Right lobe of liver (tissue), 6 donors: ENCODE measurements around the gene ANKRD13D. TPM values are rescaled to one million over a fixed set of nuclear protein-coding genes. Genes with fewer than 3 reads are reported as not detected.
"Not testable (repeated sequence)": the region's sequence is repeated elsewhere in the genome, so short reads cannot be mapped to it uniquely, and the experiment has no call there.

Experiments used
- ATAC-seq, 4 donors: fragments of 200-7000 bp; cut with Tn5 transposase; one replicate each; pipeline ENCODE4 v1.9.1; 2020; ENCODE audit warnings: mild to moderate bottlenecking in 4 of 4, moderate library complexity in 4 of 4
- DNase-seq, 3 donors: peaks; one replicate each; pipeline ENCODE4 v3.0.0-alpha.2; 2020
- H3K27ac ChIP-seq, 3 donors: fragments of 200-600 bp; one replicate each; pipeline ENCODE4 v1.8.0; 2022
- H3K27me3 ChIP-seq, 2 donors: fragments of 200-600 bp; one replicate each; pipeline ENCODE4 v1.8.0; 2022
- H3K36me3 ChIP-seq, 4 donors: fragments of 200-600 bp; sonication (generic) in 1 of 4; one replicate each; pipeline versions ENCODE4 v1.5.1 to v1.8.0; 2017 to 2022; ENCODE audit warnings: control low read depth in 1 of 4
- H3K4me1 ChIP-seq, 4 donors: fragments of 200-600 bp; sonication (generic) in 1 of 4; one replicate each; pipeline versions ENCODE4 v1.5.1 to v1.8.0; 2017 to 2022; ENCODE audit warnings: control low read depth in 1 of 4
- H3K4me3 ChIP-seq, 3 donors: fragments of 200-600 bp; one replicate each; pipeline ENCODE4 v1.8.0; 2022
- H3K9me3 ChIP-seq, 4 donors: fragments of 200-600 bp; sonication (generic) in 1 of 4; one replicate each; pipeline versions ENCODE4 v1.5.1 to v1.8.0; 2017 to 2022; ENCODE audit warnings: control low read depth in 1 of 4
- CTCF ChIP-seq, 4 donors: fragments of 200-600 bp in 3 of 4; fragments of 450-650 bp in 1 of 4; IDR thresholded peaks; one replicate each; pipeline versions ENCODE4 v1.5.1 to v1.8.0; 2016 to 2022; ENCODE audit warnings: antibody characterized with exemption in 4 of 4, mild to moderate bottlenecking in 2 of 4
- POLR2A ChIP-seq: fragments of 450-650 bp; IDR thresholded peaks from one replicate; pipeline ENCODE4 v1.6.1; 2017; ENCODE audit warnings: antibody characterized with exemption, mild to moderate bottlenecking
- WGBS: methylation state at CpG from one replicate; pipeline ENCODE4 v1.1.6; 2018; ENCODE audit warnings: low coverage, low lambda C conversion rate; ENCODE audit not compliant: insufficient coverage; ENCODE audit errors: missing lambda C conversion rate; 5-methylcytosine and 5-hydroxymethylcytosine counted together
- intact Hi-C, 2 donors: fragments of 100-400 bp; cut with DNase I; formaldehyde crosslinking; loops; one replicate each; pipeline versions ENCODE4 v1.11.2 to v1.14.1; 2022
- total RNA-seq, 6 experiments: library from RNA; depleted of rRNA in 2 of 6; stranded (reverse); fragments of >200 nt in 2 of 6; fragmentation: NEBNext Ultra II Directional in 3 of 6; extraction: Animal tissue kit (Norgen Biotek cat#: 25700) in 3 of 6; gene quantifications; one replicate each; pipeline versions ENCODE4 v1.1.0 to v1.2.4, GENCODE V29; 2016 to 2023
- donor health status: DM: no; HTN: yes; CAD: no.
- donor health status: DM: no; HTN: no; CAD: no.
- donor health status: DM: no; HTN: no; CAD: no.
- donor health status: DM: no; HTN: yes; CAD: no.
- donor health status: DM: no; HTN: yes; CAD: no.

The ANKRD13D gene
- total RNA-seq, 6 experiments from 2014 or later, result 7.7 to 14.1 (median 10.4) TPM

DNA sequence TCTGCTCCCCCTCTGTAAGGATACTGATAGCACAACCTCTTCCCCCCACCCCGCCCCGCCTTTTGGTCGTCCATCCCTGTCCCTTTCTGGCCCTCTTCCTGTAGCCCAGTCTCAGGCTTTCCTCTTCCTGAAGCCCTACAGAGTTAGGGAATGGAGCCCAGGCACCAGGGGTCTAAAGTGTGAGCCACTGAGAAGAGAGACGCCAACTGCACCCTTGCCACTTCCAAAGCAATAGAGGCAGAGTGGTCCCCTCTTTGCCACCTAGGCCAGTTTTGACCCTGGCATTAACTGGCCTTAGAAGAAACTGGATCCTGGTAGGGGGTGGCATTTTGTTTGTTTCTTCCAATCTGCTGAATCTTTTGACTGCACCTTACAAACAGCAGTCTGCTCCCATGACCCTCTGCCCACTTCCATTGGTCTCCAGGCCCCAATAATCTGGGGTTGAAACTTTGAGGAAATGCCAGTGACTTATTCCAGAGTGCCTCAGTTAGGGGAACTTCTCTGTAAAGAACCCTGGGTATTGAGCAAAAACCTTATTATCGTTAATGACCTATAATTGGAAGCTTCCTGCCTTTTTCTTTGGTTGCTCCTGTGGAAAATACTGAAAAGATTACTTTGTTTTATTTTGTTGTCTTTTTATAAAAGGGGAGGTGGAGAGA, 32.5 kb upstream of the ANKRD13D start:
- peaks cover 9 to 41% (median 24%) of the 10 kb centered on the region in 4 donors for H3K36me3 ChIP-seq

DNA sequence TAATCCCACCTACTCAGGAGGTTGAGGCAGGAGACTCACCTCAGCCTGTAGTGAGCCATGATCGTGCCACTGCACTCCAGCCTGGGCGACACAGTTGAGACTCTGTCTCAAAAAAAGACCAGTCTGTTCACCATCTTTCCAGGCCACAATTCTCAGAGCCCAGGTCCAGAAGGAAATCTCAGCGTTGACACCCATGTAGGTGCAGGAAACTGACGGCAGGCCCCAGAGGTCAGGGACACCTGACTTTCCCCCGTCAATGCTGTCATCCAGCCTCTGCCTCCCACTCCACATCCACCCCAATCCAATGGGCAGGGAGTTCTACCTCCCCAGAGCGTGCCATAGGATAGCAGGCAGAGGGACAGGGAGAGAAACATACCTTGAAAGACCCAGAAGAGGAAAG, 28.7 kb upstream of the ANKRD13D start:
- Histone ChIP-seq H3K36me3 (peaks cover 0 to 4% (median 2%) of the 10 kb centered on the region in 4 donors), H3K4me3 (no peak overlapping the region), H3K27me3 (no peaks in the 10 kb centered on the region), H3K27ac (no peak overlapping the region), H3K9me3 (no peaks in the 10 kb centered on the region), H3K4me1 (peaks cover 0 to 39% (median 11%) of the 10 kb centered on the region in 4 donors)
- DNase-seq (no peak), ATAC-seq (no peak)
- no peak for TF ChIP-seq CTCF (IDR thresholded peaks at IDR 0.05)
- no peak for TF ChIP-seq POLR2A
- 81% methylated on average over 3 of the region's 6 CpGs for WGBS
- intact Hi-C loops, result loop anchor here in 1 of 2 donors (5.0 kb wide), 1 partner anchor 52 kb away; no protein-coding TSS in a partner anchor

More for the DNA sequence above, 32.5 kb upstream of the ANKRD13D start:
- Histone ChIP-seq H3K9me3 (no peaks in the 10 kb centered on the region), H3K27me3 (no peaks in the 10 kb centered on the region), H3K4me3 (no peak overlapping the region), H3K27ac (peak overlapping the region in 2 of 3 donors; percentile 26 to 37), H3K4me1 (peaks cover 0 to 28% (median 11%) of the 10 kb centered on the region in 4 donors)
- TF ChIP-seq CTCF (IDR thresholded peaks at IDR 0.05) (no peak), POLR2A (no peak)
- DNase-seq (no peak), ATAC-seq (no peak)
- WGBS, result 69% methylated on average over 5 of the region's 5 CpGs
- intact Hi-C loops, result no loop called here

- peak; percentile 17 to 49 (median 30) for ATAC-seq
- H3K27ac ChIP-seq, result peak overlapping the region in 1 of 3 donors; percentile 3
- intact Hi-C loops, result loop anchor here in 1 of 2 donors (5.0 kb wide), 1 partner anchor 51 kb away; no protein-coding TSS in a partner anchor
Measured at GRCh38 chr11:67260885-67261639, 28.0 kb upstream of the ANKRD13D start.

GRCh38 chr11:67261640-67261945, 27.5 kb upstream of the ANKRD13D start:
- H3K36me3 ChIP-seq, result no peaks in the 10 kb centered on the region
- peak overlapping the region in 2 of 3 donors; percentile 3 to 42 for H3K4me3 ChIP-seq
- intact Hi-C loops, result loop anchor here in 1 of 2 donors (5.0 kb wide), 1 partner anchor 51 kb away; no protein-coding TSS in a partner anchor
- no peaks in the 10 kb centered on the region for H3K9me3 ChIP-seq
- H3K4me1 ChIP-seq, result peaks cover 0 to 45% (median 10%) of the 10 kb centered on the region in 4 donors
- ATAC-seq (no peak), DNase-seq (peak in 2 of 3 donors; percentile 27 to 48)
- H3K27ac ChIP-seq, result peak overlapping the region in 1 of 3 donors; percentile 3
- TF ChIP-seq CTCF (IDR thresholded peaks at IDR 0.05) (no peak), POLR2A (no peak)
- no peaks in the 10 kb centered on the region for H3K27me3 ChIP-seq
- 9% methylated on average over 9 of the region's 18 CpGs for WGBS

More at GRCh38 chr11:67260885-67261639, 28.0 kb upstream of the ANKRD13D start:
- not testable (repeated sequence) for H3K36me3 ChIP-seq, H3K27me3 ChIP-seq, H3K9me3 ChIP-seq
- peaks cover 0 to 46% (median 12%) of the 10 kb centered on the region in 4 donors for H3K4me1 ChIP-seq
- peak overlapping the region in 2 of 3 donors; percentile 3 to 42 for H3K4me3 ChIP-seq
- WGBS, result 36% methylated on average over 23 of the region's 50 CpGs
- peak; percentile 74 to 77 (median 75) for DNase-seq
